ENCODE results near the gene CMIP.

The CMIP gene

DNA sequence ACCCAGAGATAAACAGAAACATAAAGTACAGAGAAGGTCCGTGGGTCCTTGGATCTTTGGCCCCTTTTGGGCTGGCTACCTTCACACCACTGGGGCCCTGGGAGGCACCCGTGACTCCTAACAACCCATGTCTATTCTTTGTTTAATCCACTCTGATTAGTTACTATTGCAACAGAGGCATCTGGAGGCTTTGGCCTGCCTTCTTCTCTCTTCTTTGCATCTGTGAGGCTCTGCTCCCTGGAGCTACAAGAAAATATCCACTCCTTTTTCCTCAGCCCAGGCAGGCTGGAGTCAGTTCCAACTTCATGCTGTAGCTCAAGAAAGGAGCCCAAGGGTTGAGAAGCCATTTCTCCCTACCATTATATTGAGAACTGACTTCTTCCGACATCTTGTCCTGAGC, 9.5 kb upstream of the CMIP start:
- Histone ChIP-seq H3K4me2 (ENCODE audit: low read depth, low read length, poor library complexity, severe bottlenecking) (no peak overlapping the region), H3K4me1 (ENCODE audit: insufficient read depth, low read length, poor library complexity, severe bottlenecking) (no peaks in the 10 kb centered on the region), H3K9me3 (ENCODE audit: insufficient read depth, low read depth, low read length) (no peaks in the 10 kb centered on the region), H3K79me2 (ENCODE audit: insufficient read depth, low read length) (no peaks in the 10 kb centered on the region), H3K36me3 (ENCODE audit: insufficient read depth, low read length) (no peaks in the 10 kb centered on the region), H3K4me3 (ENCODE audit: low read length, poor library complexity, severe bottlenecking) (no peak overlapping the region), H3F3A (ENCODE audit: low read depth) (no peaks in the 10 kb centered on the region), H3K9me2 (replicated peaks; ENCODE audit: low read depth, low read length) (no peaks in the 10 kb centered on the region), H2AFZ (ENCODE audit: low read length) (no peak overlapping the region), H3K27me3 (ENCODE audit: insufficient read depth, low read length, poor library complexity, severe bottlenecking) (no peaks in the 10 kb centered on the region), H4K20me1 (ENCODE audit: insufficient read depth, low read length, poor library complexity, severe bottlenecking) (no peaks in the 10 kb centered on the region), H3K9ac (ENCODE audit: low read depth, low read length, poor library complexity, severe bottlenecking) (no peak overlapping the region)
- no peak for TF ChIP-seq EZH2phosphoT487 (IDR thresholded peaks at IDR 0.05; ENCODE audit: borderline replicate concordance)
- TF ChIP-seq, protein P1, sequence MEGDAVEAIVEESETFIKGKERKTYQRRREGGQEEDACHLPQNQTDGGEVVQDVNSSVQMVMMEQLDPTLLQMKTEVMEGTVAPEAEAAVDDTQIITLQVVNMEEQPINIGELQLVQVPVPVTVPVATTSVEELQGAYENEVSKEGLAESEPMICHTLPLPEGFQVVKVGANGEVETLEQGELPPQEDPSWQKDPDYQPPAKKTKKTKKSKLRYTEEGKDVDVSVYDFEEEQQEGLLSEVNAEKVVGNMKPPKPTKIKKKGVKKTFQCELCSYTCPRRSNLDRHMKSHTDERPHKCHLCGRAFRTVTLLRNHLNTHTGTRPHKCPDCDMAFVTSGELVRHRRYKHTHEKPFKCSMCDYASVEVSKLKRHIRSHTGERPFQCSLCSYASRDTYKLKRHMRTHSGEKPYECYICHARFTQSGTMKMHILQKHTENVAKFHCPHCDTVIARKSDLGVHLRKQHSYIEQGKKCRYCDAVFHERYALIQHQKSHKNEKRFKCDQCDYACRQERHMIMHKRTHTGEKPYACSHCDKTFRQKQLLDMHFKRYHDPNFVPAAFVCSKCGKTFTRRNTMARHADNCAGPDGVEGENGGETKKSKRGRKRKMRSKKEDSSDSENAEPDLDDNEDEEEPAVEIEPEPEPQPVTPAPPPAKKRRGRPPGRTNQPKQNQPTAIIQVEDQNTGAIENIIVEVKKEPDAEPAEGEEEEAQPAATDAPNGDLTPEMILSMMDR (conservative IDR thresholded peaks at IDR 0.05; ENCODE audit: low read length), result no peak

DNA sequence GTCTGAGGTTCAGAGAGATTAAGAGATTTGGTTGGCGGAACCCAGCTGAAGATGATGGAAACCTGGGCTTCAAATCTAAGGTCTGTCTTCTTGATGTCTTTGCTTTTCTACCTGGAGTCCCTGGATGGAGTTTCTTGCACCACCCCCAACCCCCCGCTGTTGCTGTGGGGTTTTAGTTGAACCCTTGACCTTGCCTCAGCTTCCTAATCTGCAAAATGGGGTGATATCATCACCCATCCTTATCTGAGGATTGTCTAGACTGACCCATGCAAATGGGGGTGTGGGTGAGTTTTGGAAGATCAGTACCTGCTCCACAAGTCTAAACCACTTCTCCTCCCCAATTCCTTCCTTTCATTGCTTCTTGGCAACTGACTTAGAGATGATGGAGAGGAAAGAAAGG, 9.0 kb upstream of the CMIP start:
- Histone ChIP-seq H2AFZ (ENCODE audit: low read length) (no peak overlapping the region), H3K79me2 (ENCODE audit: insufficient read depth, low read length) (no peaks in the 10 kb centered on the region), H3K27me3 (ENCODE audit: insufficient read depth, low read length, poor library complexity, severe bottlenecking) (no peaks in the 10 kb centered on the region), H3K9me3 (ENCODE audit: insufficient read depth, low read depth, low read length) (no peaks in the 10 kb centered on the region), H3K4me1 (ENCODE audit: insufficient read depth, low read length, poor library complexity, severe bottlenecking) (no peaks in the 10 kb centered on the region), H3K9ac (ENCODE audit: low read depth, low read length, poor library complexity, severe bottlenecking) (no peak overlapping the region), H3K9me2 (replicated peaks; ENCODE audit: low read depth, low read length) (no peaks in the 10 kb centered on the region), H3F3A (ENCODE audit: low read depth) (no peaks in the 10 kb centered on the region), H3K4me2 (ENCODE audit: low read depth, low read length, poor library complexity, severe bottlenecking) (no peak overlapping the region), H4K20me1 (ENCODE audit: insufficient read depth, low read length, poor library complexity, severe bottlenecking) (no peaks in the 10 kb centered on the region), H3K36me3 (ENCODE audit: insufficient read depth, low read length) (no peaks in the 10 kb centered on the region), H3K4me3 (ENCODE audit: low read length, poor library complexity, severe bottlenecking) (no peak overlapping the region)
- no peak for TF ChIP-seq EZH2phosphoT487 (IDR thresholded peaks at IDR 0.05; ENCODE audit: borderline replicate concordance)
- TF ChIP-seq, protein P1 (conservative IDR thresholded peaks at IDR 0.05; ENCODE audit: low read length), result no peak

DNA sequence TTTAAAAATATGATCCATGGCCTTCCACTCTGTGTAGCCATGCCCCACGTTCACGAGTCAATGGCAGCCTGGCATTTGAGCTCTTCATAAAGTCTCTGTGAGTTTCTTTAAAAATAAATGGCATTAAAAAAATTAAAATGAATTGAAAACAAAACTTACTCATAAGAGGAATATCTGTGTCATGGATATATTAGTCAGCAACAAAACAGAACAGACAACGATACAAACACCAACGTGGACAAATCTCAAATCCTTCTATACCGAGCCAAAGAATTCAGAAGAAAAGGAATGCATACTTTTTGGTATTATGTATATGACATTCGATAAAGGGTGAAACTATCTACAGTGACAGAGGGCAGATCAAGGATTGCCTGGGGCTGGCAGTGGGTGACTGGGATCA, 8.2 kb upstream of the CMIP start:
- no peaks in the 10 kb centered on the region for H4K20me1 ChIP-seq (ENCODE audit: insufficient read depth, low read length, poor library complexity, severe bottlenecking)
- no peaks in the 10 kb centered on the region for H3K9me2 ChIP-seq (replicated peaks; ENCODE audit: low read depth, low read length)

More for the DNA sequence above, 8.2 kb upstream of the CMIP start:
- H3K4me1 ChIP-seq (ENCODE audit: insufficient read depth, low read length, poor library complexity, severe bottlenecking), result no peaks in the 10 kb centered on the region
- H3K79me2 ChIP-seq (ENCODE audit: insufficient read depth, low read length), result no peaks in the 10 kb centered on the region
- H3K9me3 ChIP-seq (ENCODE audit: insufficient read depth, low read depth, low read length), result no peaks in the 10 kb centered on the region
- H3F3A ChIP-seq (ENCODE audit: low read depth), result no peaks in the 10 kb centered on the region
- H3K9ac ChIP-seq (ENCODE audit: low read depth, low read length, poor library complexity, severe bottlenecking), result no peak overlapping the region
- H3K27me3 ChIP-seq (ENCODE audit: insufficient read depth, low read length, poor library complexity, severe bottlenecking), result no peaks in the 10 kb centered on the region
- no peak overlapping the region for H3K4me2 ChIP-seq (ENCODE audit: low read depth, low read length, poor library complexity, severe bottlenecking)
- no peak overlapping the region for H2AFZ ChIP-seq (ENCODE audit: low read length)
- H3K4me3 ChIP-seq (ENCODE audit: low read length, poor library complexity, severe bottlenecking), result no peak overlapping the region
- no peaks in the 10 kb centered on the region for H3K36me3 ChIP-seq (ENCODE audit: insufficient read depth, low read length)
- TF ChIP-seq, protein P1 (conservative IDR thresholded peaks at IDR 0.05; ENCODE audit: low read length), result no peak
- no peak for TF ChIP-seq EZH2phosphoT487 (IDR thresholded peaks at IDR 0.05; ENCODE audit: borderline replicate concordance)

Measured in Loucy (cell line).